Measurements from ENCODE around the gene USP10. TPM values are rescaled to one million over a fixed set of nuclear protein-coding genes. Genes with fewer than 3 reads are reported as not detected.

USP10 gene
- total RNA-seq, 1 donor from 2014 or later: 107 TPM

GRCh38 chr16:84827131-84827574, 127.4 kb downstream of the USP10 start:
- peaks cover 22% of the 10 kb centered on the region for H3K4me1 ChIP-seq (ENCODE audit: insufficient read depth, low read length)
- peaks cover 12% of the 10 kb centered on the region for H3K79me2 ChIP-seq (ENCODE audit: insufficient read depth, low read length)
- Mint-ChIP-seq H3K36me3 (ENCODE audit: low read depth, unreplicated experiment) (peaks cover 2% of the 10 kb centered on the region), H3K4me3 (ENCODE audit: unreplicated experiment) (no peak overlapping the region), H3K9me3 (ENCODE audit: unreplicated experiment) (peaks cover 2% of the 10 kb centered on the region), H3K4me1 (ENCODE audit: low read depth, unreplicated experiment) (peaks cover 11% of the 10 kb centered on the region), H3K27me3 (ENCODE audit: low read depth, unreplicated experiment) (peaks cover 40% of the 10 kb centered on the region), H3K27ac (ENCODE audit: unreplicated experiment) (no peak overlapping the region)
- no peaks in the 10 kb centered on the region for H4K20me1 ChIP-seq (ENCODE audit: insufficient read depth, low read length)
- H2AFZ ChIP-seq (ENCODE audit: low read depth, low read length): no peak overlapping the region
- FAIRE-seq: no peak
- no peaks in the 10 kb centered on the region for H3K9me3 ChIP-seq (ENCODE audit: insufficient read depth, low read depth, low read length)
- no peaks in the 10 kb centered on the region for H3K27me3 ChIP-seq (ENCODE audit: insufficient read depth, low read length)
- no peak for DNase-seq (ENCODE audit: low read depth)
- H3K36me3 ChIP-seq (ENCODE audit: insufficient read depth, low read length): no peaks in the 10 kb centered on the region
- peak overlapping the region; percentile 8 for H3K9ac ChIP-seq (ENCODE audit: low read length)
- H3K4me2 ChIP-seq (ENCODE audit: low read length): no peak overlapping the region
- TF ChIP-seq CTCF (IDR thresholded peaks at IDR 0.05; ENCODE audit: insufficient read depth, low read depth, low read length): no peak
- no peak for TF ChIP-seq EZH2 (IDR thresholded peaks at IDR 0.05; ENCODE audit: insufficient read depth, low read length)
- H3K27ac ChIP-seq (ENCODE audit: low read depth, low read length): no peak overlapping the region
- H3K4me3 ChIP-seq (ENCODE audit: insufficient read depth, low read depth, low read length): no peak overlapping the region

GRCh38 chr16:84827897-84828296, 128.1 kb downstream of the USP10 start:
- FAIRE-seq: no peak
- H3K4me3 Mint-ChIP-seq (ENCODE audit: unreplicated experiment): no peak overlapping the region

More at GRCh38 chr16:84827897-84828296, 128.1 kb downstream of the USP10 start:
- H3K9ac ChIP-seq (ENCODE audit: low read length): no peak overlapping the region
- peaks cover 29% of the 10 kb centered on the region for H3K4me1 ChIP-seq (ENCODE audit: insufficient read depth, low read length)
- Mint-ChIP-seq H3K27ac (ENCODE audit: unreplicated experiment) (no peak overlapping the region), H3K4me1 (ENCODE audit: low read depth, unreplicated experiment) (peaks cover 14% of the 10 kb centered on the region), H3K36me3 (ENCODE audit: low read depth, unreplicated experiment) (peaks cover 2% of the 10 kb centered on the region), H3K27me3 (ENCODE audit: low read depth, unreplicated experiment) (peaks cover 38% of the 10 kb centered on the region), H3K9me3 (ENCODE audit: unreplicated experiment) (peaks cover 2% of the 10 kb centered on the region)
- H3K27ac ChIP-seq (ENCODE audit: low read depth, low read length): no peak overlapping the region
- no peaks in the 10 kb centered on the region for H4K20me1 ChIP-seq (ENCODE audit: insufficient read depth, low read length)
- H3K4me2 ChIP-seq (ENCODE audit: low read length): no peak overlapping the region
- no peak overlapping the region for H2AFZ ChIP-seq (ENCODE audit: low read depth, low read length)
- H3K4me3 ChIP-seq (ENCODE audit: insufficient read depth, low read depth, low read length): no peak overlapping the region
- no peaks in the 10 kb centered on the region for H3K36me3 ChIP-seq (ENCODE audit: insufficient read depth, low read length)
- TF ChIP-seq CTCF (IDR thresholded peaks at IDR 0.05; ENCODE audit: insufficient read depth, low read depth, low read length) (no peak), EZH2 (IDR thresholded peaks at IDR 0.05; ENCODE audit: insufficient read depth, low read length) (no peak)
- no peaks in the 10 kb centered on the region for H3K9me3 ChIP-seq (ENCODE audit: insufficient read depth, low read depth, low read length)
- H3K79me2 ChIP-seq (ENCODE audit: insufficient read depth, low read length): peaks cover 5% of the 10 kb centered on the region
- DNase-seq (ENCODE audit: low read depth): no peak
- no peaks in the 10 kb centered on the region for H3K27me3 ChIP-seq (ENCODE audit: insufficient read depth, low read length)
